IMR-90 (cell line): ENCODE measurements around the gene NFX1. TPM values are rescaled to one million over a fixed set of nuclear protein-coding genes. Genes with fewer than 3 reads are reported as not detected.
A peak's percentile ranks its signal among the peaks of the same experiment; 100 is the strongest.

ENCODE experiments used
- ATAC-seq: fragments of 200-7000 bp; cut with Tn5 transposase; 2 replicates; pipeline ENCODE4 v1.9.1; 2020; ENCODE audit warnings: low read depth, mild to moderate bottlenecking, moderate library complexity
- BruUV-seq: library from RNA; stranded (reverse); fragments of 400-500 nt; replicated peaks from 2 replicates; lab custom pipeline; 2021; lab: Mats Ljungman, UMichigan
- CTCF ChIA-PET: fragments of 300-600 bp; formaldehyde crosslinking; extraction: SDS; loops from one replicate; lab custom pipeline; 2021; ENCODE audit warnings: antibody characterized with exemption; lab: Yijun Ruan, JAX
- POLR2A ChIA-PET: fragments of 300-600 bp; sonication (Branson Sonifier 250); formaldehyde crosslinking; loops from one replicate; lab custom pipeline; 2022; ENCODE audit warnings: antibody characterized with exemption; ENCODE audit not compliant: unreplicated experiment; lab: Charles Lee
- DNase-seq: peaks from one replicate; pipeline ENCODE4 v3.0.0; 2013
- H2AFZ ChIP-seq: replicated peaks from 2 replicates; pipeline ENCODE3; 2013; ENCODE audit warnings: low read length, mild to moderate bottlenecking; ENCODE audit not compliant: poor library complexity
- H2AK5ac ChIP-seq: 2 replicates; pipeline ENCODE4 v1.6.1; 2013; ENCODE audit warnings: low read depth, low read length, inconsistent platforms
- H2AK9ac ChIP-seq: replicated peaks from 2 replicates; pipeline ENCODE3; 2013; ENCODE audit warnings: mild to moderate bottlenecking, low read depth, low read length, moderate library complexity; ENCODE audit not compliant: poor library complexity
- H2BK120ac ChIP-seq: 2 replicates; pipeline ENCODE4 v1.6.1; 2013; ENCODE audit warnings: low read depth, low read length, inconsistent platforms
- H2BK15ac ChIP-seq: 3 replicates; pipeline ENCODE4 v1.6.1; 2013; ENCODE audit warnings: low read depth, low read length, inconsistent platforms
- H2BK20ac ChIP-seq: 2 replicates; pipeline ENCODE4 v1.6.1; 2013; ENCODE audit warnings: low read depth, mild to moderate bottlenecking, inconsistent platforms, low read length, moderate library complexity
- H2BK5ac ChIP-seq: 2 replicates; pipeline ENCODE4 v1.6.1; 2013; ENCODE audit warnings: mild to moderate bottlenecking, low read depth, low read length, inconsistent platforms; ENCODE audit not compliant: poor library complexity, severe bottlenecking
- H3K14ac ChIP-seq: replicated peaks from 2 replicates; pipeline ENCODE4 v1.6.1; 2013; ENCODE audit warnings: low read depth, low read length, inconsistent platforms
- H3K18ac ChIP-seq: 2 replicates; pipeline ENCODE4 v1.6.1; 2013; ENCODE audit warnings: low read depth, low read length, control low read depth
- H3K23ac ChIP-seq: 2 replicates; pipeline ENCODE4 v1.6.1; 2013; ENCODE audit warnings: low read depth, low read length, inconsistent platforms
- H3K27ac ChIP-seq: 2 replicates; pipeline ENCODE4 v1.5.1; 2013; ENCODE audit warnings: mild to moderate bottlenecking, control low read depth, low read length; ENCODE audit not compliant: insufficient read depth
- H3K27me3 ChIP-seq: 2 replicates; pipeline ENCODE4 v1.6.1; 2013; ENCODE audit warnings: low read length; ENCODE audit not compliant: control insufficient read depth, insufficient read depth
- H3K36me3 ChIP-seq: 2 replicates; pipeline ENCODE4 v1.6.1; 2013; ENCODE audit warnings: low read length, mixed read lengths; ENCODE audit not compliant: control insufficient read depth, insufficient read depth
- H3K4ac ChIP-seq: 2 replicates; pipeline ENCODE4 v1.6.1; 2013; ENCODE audit warnings: low read depth, low read length, inconsistent platforms
- H3K4me1 ChIP-seq: 2 replicates; pipeline ENCODE4 v1.6.1; 2013; ENCODE audit warnings: low read length, mixed read lengths; ENCODE audit not compliant: control insufficient read depth, insufficient read depth
- H3K4me2 ChIP-seq: 2 replicates; pipeline ENCODE4 v1.6.1; 2013; ENCODE audit warnings: low read depth, mild to moderate bottlenecking, control low read depth, low read length, moderate library complexity
- H3K4me3 ChIP-seq: 2 replicates; pipeline ENCODE4 v1.5.1; 2013; ENCODE audit warnings: low read depth, mild to moderate bottlenecking, control low read depth, low read length, moderate library complexity; ENCODE audit not compliant: insufficient read depth
- H3K56ac ChIP-seq: 2 replicates; pipeline ENCODE4 v1.6.1; 2013; ENCODE audit warnings: low read length, inconsistent platforms; ENCODE audit not compliant: insufficient read depth; ENCODE audit errors: extremely low read depth
- H3K79me1 ChIP-seq, 2 experiments: 2 replicates each; pipeline ENCODE4 v1.6.1; 2013; ENCODE audit warnings: low read length in 2 of 2, inconsistent platforms in 1 of 2, low read depth in 1 of 2
- H3K9ac ChIP-seq: 2 replicates; pipeline ENCODE4 v1.6.1; 2013; ENCODE audit warnings: low read depth, low read length, control low read depth
- H3K9me1 ChIP-seq: 2 replicates; pipeline ENCODE4 v1.6.1; 2013; ENCODE audit warnings: low read length, inconsistent platforms; ENCODE audit not compliant: insufficient read depth
- H3K9me3 ChIP-seq: 2 replicates; pipeline ENCODE4 v1.6.1; 2013; ENCODE audit warnings: low read length; ENCODE audit not compliant: control insufficient read depth, insufficient read depth
- H4K20me1 ChIP-seq: 2 replicates; pipeline ENCODE4 v1.6.1; 2013; ENCODE audit warnings: low read length, inconsistent platforms; ENCODE audit not compliant: insufficient read depth
- H4K5ac ChIP-seq: 2 replicates; pipeline ENCODE4 v1.6.1; 2013; ENCODE audit warnings: mild to moderate bottlenecking, low read depth, low read length, control low read depth
- H4K8ac ChIP-seq, 2 experiments: 2 replicates each; pipeline ENCODE4 v1.6.1; 2013; ENCODE audit warnings: low read depth in 2 of 2, low read length in 2 of 2, control low read depth in 1 of 2, inconsistent platforms in 1 of 2
- H4K91ac ChIP-seq: 2 replicates; pipeline ENCODE4 v1.6.1; 2013; ENCODE audit warnings: low read depth, low read length, inconsistent platforms; ENCODE audit not compliant: insufficient read depth
- BHLHE40 ChIP-seq: fragments of 150-350 bp; IDR thresholded peaks from 2 replicates; pipeline ENCODE4 v1.6.1; 2016; ENCODE audit warnings: mild to moderate bottlenecking, low read depth, low read length
- CEBPB ChIP-seq: IDR thresholded peaks from 2 replicates; pipeline ENCODE4 v1.6.1; 2012; ENCODE audit warnings: low read depth, low read length, improper control_type of control experiment
- CHD1 ChIP-seq: IDR thresholded peaks from 2 replicates; pipeline ENCODE4 v1.6.1; 2012; ENCODE audit warnings: low read depth, low read length, improper control_type of control experiment
- MAFK ChIP-seq: IDR thresholded peaks from 2 replicates; pipeline ENCODE4 v1.6.1; 2012; ENCODE audit warnings: low read depth, low read length, improper control_type of control experiment
- MAZ ChIP-seq: IDR thresholded peaks from 2 replicates; pipeline ENCODE4 v1.6.1; 2012; ENCODE audit warnings: low read depth, mild to moderate bottlenecking, low read length, improper control_type of control experiment, moderate library complexity, borderline replicate concordance
- NFE2L2 ChIP-seq: fragments of 150-350 bp; IDR thresholded peaks from 2 replicates; pipeline ENCODE4 v1.6.1; 2016; ENCODE audit warnings: low read depth, mild to moderate bottlenecking, low read length
- POLR2A ChIP-seq: IDR thresholded peaks from 2 replicates; pipeline ENCODE4 v1.6.1; 2012; ENCODE audit warnings: mild to moderate bottlenecking, low read depth, low read length
- RAD21 ChIP-seq: IDR thresholded peaks from 2 replicates; pipeline ENCODE4 v1.6.1; 2012; ENCODE audit warnings: low read length, improper control_type of control experiment
- RCOR1 ChIP-seq: IDR thresholded peaks from 2 replicates; pipeline ENCODE4 v1.6.1; 2012; ENCODE audit warnings: mild to moderate bottlenecking, low read length, improper control_type of control experiment; ENCODE audit not compliant: insufficient replicate concordance
- RFX5 ChIP-seq: IDR thresholded peaks from 2 replicates; pipeline ENCODE4 v1.8.0; 2012; ENCODE audit warnings: low read depth, mild to moderate bottlenecking, low read length, moderate library complexity
- SMC3 ChIP-seq: fragments of 150-350 bp; IDR thresholded peaks from 2 replicates; pipeline ENCODE4 v1.6.1; 2016; ENCODE audit warnings: low read depth, mild to moderate bottlenecking, antibody characterized with exemption, low read length, moderate library complexity
- WGBS, 2 experiments: methylation state at CpG; one replicate each; pipeline versions ENCODE4 v1.1.5 to v1.1.7; 2013; ENCODE audit warnings: missing lambda C conversion rate in 2 of 2; ENCODE audit not compliant: insufficient read length in 1 of 2; ENCODE audit errors: extremely low coverage in 2 of 2; 5-methylcytosine and 5-hydroxymethylcytosine counted together
- dilution Hi-C: fragments of 300-500 bp; cut with HindIII; formaldehyde crosslinking; loops from one replicate; pipeline ENCODE4 v1.14.3; 2018; ENCODE audit warnings: low sequenced_read_pairs; ENCODE audit not compliant: unreplicated experiment
- in situ Hi-C: fragments of 300-500 bp; cut with MboI; formaldehyde crosslinking; loops from 3 replicates; pipeline ENCODE4 v1.14.3; 2019; ENCODE audit warnings: low sequenced_read_pairs, inconsistent platforms, mixed read lengths
- intact Hi-C: fragments of 100-400 bp; cut with micrococcal nuclease; formaldehyde crosslinking; loops from 2 replicates; pipeline ENCODE4 v1.10.0; 2022
- polyA plus RNA-seq, 3 experiments: library from polyadenylated mRNA; depleted of rRNA; stranded (reverse); fragments of >200 nt; gene quantifications; 2 replicates each; pipeline ENCODE4 v1.2.3, GENCODE V29; 2012; ENCODE audit warnings: low replicate concordance in 1 of 3
- total RNA-seq: library from RNA; depleted of rRNA; stranded (reverse); fragments of >200 nt; gene quantifications from 2 replicates; pipeline ENCODE4 v1.2.3, GENCODE V29; 2012
- TF ChIP-seq, protein P1 (sequence below): conservative IDR thresholded peaks from 2 replicates; pipeline ENCODE4 v1.5.1; 2012; ENCODE audit warnings: mild to moderate bottlenecking, low read depth, low read length, improper control_type of control experiment
- TF ChIP-seq, protein P2 (sequence below): fragments of 150-350 bp; IDR thresholded peaks from 2 replicates; pipeline ENCODE4 v1.6.1; 2017; ENCODE audit warnings: mild to moderate bottlenecking, antibody characterized with exemption, low read length, low read depth
- TF ChIP-seq, protein P3 (sequence below): fragments of 150-350 bp; IDR thresholded peaks from 2 replicates; pipeline ENCODE4 v1.6.1; 2016; ENCODE audit warnings: low read depth, mild to moderate bottlenecking, low read length, moderate library complexity, borderline replicate concordance

The NFX1 gene
- total and polyA plus RNA-seq, 2 of the 4 experiments (the other 2 are of a cell fraction): 27.0 to 36.0 TPM

DNA sequence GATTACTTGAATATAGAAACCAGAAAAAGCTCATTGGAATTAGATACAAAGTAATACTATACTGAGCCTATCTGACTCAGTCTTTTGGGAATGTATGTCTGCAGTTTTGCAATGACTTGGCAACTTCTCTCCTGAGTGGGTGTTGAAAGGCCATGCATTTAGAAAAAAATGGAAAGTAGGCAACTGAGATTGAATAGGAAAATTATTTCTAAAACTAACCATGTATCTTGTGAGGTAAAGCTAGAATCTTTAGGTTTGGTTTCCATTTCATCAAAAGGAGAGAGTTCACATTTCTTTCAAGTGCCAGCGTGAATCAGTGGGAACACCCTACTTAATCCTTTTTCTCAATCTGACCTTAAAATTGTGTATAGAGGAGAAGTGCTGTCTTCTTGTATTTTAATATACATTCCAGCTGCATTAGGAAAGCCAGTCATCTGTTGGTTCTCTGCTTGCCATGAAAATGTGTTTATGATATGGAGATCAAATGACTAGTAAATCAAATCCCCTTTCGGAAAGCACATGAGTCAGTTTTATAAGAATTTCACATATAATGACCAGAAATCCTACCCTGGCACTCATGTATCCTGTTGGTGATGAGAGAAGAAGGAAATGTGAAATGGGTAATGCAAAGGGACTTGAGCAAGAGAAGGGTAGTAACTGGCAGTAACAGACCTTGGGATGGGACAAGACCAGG, 30.4 kb downstream of the NFX1 start:
- Histone ChIP-seq H3K14ac (peak overlapping the region; percentile 79), H4K20me1 (no peaks in the 10 kb centered on the region; the same call in 1 of the 2 replicates), H3K9ac (peak overlapping the region; percentile 55), H3K56ac (peak overlapping the region; percentile 97), H2BK120ac (peak overlapping the region; percentile 94), H4K5ac (peak overlapping the region; percentile 99), H2AK9ac (peak overlapping the region; percentile 87), H3K9me1 (peaks cover 8% of the 10 kb centered on the region), H3K23ac (peak overlapping the region; percentile 91), H3K18ac (peak overlapping the region; percentile 98), H3K79me1 (peaks cover 25 to 32% of the 10 kb centered on the region in 2 experiments), H2AK5ac (peak overlapping the region; percentile 90), H2BK15ac (peak overlapping the region; percentile 80), H4K91ac (peak overlapping the region; percentile 97), H3K27me3 (no peaks in the 10 kb centered on the region), H4K8ac (peak overlapping the region; percentile 84 to 88), H3K27ac (peak overlapping the region; percentile 100), H2BK5ac (peak overlapping the region; percentile 100), H3K4me3 (no peak overlapping the region), H3K4ac (peak overlapping the region; percentile 93), H3K4me1 (peaks cover 24% of the 10 kb centered on the region), H3K9me3 (no peaks in the 10 kb centered on the region), H3K36me3 (peaks cover 30% of the 10 kb centered on the region), H2BK20ac (peak overlapping the region; percentile 94), H2AFZ (no peak overlapping the region), H3K4me2 (peak overlapping the region; percentile 76)
- dilution Hi-C loops: no loop called here
- peak; percentile 82 for ATAC-seq
- no TSS peak for BruUV-seq
- peak; percentile 98 for DNase-seq
- POLR2A ChIA-PET: interaction anchor here (0.6 kb wide), 1 partner anchor 18 kb away, joined by 13 read pairs; no protein-coding TSS in a partner anchor
- WGBS, 2 experiments: no CpG with 5 or more reads among the region's 2 CpGs
- in situ Hi-C loops: no loop called here
- intact Hi-C loops: loop anchor here (1.0 to 5.0 kb wide), 2 partner anchors 9 to 37 kb away; no protein-coding TSS in a partner anchor
- CTCF ChIA-PET: interaction anchor here (1.0 to 1.7 kb wide), 2 partner anchors 11 to 55 kb away, joined by 4 to 5 read pairs; no protein-coding TSS in a partner anchor
- TF ChIP-seq RAD21 (no peak), RCOR1 (peak; percentile 45), MAZ (no peak), NFE2L2 (peak; percentile 94), BHLHE40 (no peak), SMC3 (no peak), MAFK (peak; percentile 45; the same call in 1 of the 2 replicates), RFX5 (no peak), CHD1 (no peak), POLR2A (0 out of 2 replicates have a peak, but pooled peaks have one; percentile 12), CEBPB (peak; percentile 99)
- TF ChIP-seq, protein P1, sequence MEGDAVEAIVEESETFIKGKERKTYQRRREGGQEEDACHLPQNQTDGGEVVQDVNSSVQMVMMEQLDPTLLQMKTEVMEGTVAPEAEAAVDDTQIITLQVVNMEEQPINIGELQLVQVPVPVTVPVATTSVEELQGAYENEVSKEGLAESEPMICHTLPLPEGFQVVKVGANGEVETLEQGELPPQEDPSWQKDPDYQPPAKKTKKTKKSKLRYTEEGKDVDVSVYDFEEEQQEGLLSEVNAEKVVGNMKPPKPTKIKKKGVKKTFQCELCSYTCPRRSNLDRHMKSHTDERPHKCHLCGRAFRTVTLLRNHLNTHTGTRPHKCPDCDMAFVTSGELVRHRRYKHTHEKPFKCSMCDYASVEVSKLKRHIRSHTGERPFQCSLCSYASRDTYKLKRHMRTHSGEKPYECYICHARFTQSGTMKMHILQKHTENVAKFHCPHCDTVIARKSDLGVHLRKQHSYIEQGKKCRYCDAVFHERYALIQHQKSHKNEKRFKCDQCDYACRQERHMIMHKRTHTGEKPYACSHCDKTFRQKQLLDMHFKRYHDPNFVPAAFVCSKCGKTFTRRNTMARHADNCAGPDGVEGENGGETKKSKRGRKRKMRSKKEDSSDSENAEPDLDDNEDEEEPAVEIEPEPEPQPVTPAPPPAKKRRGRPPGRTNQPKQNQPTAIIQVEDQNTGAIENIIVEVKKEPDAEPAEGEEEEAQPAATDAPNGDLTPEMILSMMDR: no peak
- TF ChIP-seq, protein P2, sequence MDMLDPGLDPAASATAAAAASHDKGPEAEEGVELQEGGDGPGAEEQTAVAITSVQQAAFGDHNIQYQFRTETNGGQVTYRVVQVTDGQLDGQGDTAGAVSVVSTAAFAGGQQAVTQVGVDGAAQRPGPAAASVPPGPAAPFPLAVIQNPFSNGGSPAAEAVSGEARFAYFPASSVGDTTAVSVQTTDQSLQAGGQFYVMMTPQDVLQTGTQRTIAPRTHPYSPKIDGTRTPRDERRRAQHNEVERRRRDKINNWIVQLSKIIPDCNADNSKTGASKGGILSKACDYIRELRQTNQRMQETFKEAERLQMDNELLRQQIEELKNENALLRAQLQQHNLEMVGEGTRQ: no peak
- TF ChIP-seq, protein P3, sequence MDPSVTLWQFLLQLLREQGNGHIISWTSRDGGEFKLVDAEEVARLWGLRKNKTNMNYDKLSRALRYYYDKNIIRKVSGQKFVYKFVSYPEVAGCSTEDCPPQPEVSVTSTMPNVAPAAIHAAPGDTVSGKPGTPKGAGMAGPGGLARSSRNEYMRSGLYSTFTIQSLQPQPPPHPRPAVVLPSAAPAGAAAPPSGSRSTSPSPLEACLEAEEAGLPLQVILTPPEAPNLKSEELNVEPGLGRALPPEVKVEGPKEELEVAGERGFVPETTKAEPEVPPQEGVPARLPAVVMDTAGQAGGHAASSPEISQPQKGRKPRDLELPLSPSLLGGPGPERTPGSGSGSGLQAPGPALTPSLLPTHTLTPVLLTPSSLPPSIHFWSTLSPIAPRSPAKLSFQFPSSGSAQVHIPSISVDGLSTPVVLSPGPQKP: no peak
